Neural progenitor cell (in vitro differentiated cells): ENCODE data around the gene HSPB1. TPM values are rescaled to one million over a fixed set of nuclear protein-coding genes. Genes with fewer than 3 reads are reported as not detected.
"Not testable (repeated sequence)": the region's sequence is repeated elsewhere in the genome, so short reads cannot be mapped to it uniquely, and the experiment has no call there.

ENCODE experiments used
- DNase-seq: peaks from one replicate; pipeline ENCODE4 v3.0.0-alpha.2; 2016; ENCODE audit warnings: low spot score
- H2AFZ ChIP-seq: fragments of 200-600 bp; sonication (generic); replicated peaks from 2 replicates; pipeline ENCODE4 v1.6.1; 2016; ENCODE audit warnings: antibody characterized with exemption
- H3F3A ChIP-seq: fragments of 200-600 bp; sonication (generic); 2 replicates; pipeline ENCODE4 v1.6.1; 2016; ENCODE audit warnings: antibody characterized with exemption, low read depth
- H3K27ac ChIP-seq: fragments of 200-600 bp; sonication (generic); 2 replicates; pipeline ENCODE4 v1.5.1; 2016; ENCODE audit warnings: mild to moderate bottlenecking
- H3K27me3 ChIP-seq: fragments of 200-600 bp; sonication (generic); 2 replicates; pipeline ENCODE4 v1.6.1; 2016; ENCODE audit warnings: mild to moderate bottlenecking, moderate library complexity
- H3K36me3 ChIP-seq: fragments of 200-600 bp; sonication (generic); 2 replicates; pipeline ENCODE4 v1.5.1; 2016
- H3K4me1 ChIP-seq: fragments of 200-600 bp; sonication (generic); 2 replicates; pipeline ENCODE4 v1.6.1; 2016; ENCODE audit warnings: mixed run types
- H3K4me2 ChIP-seq: fragments of 200-600 bp; sonication (generic); 2 replicates; pipeline ENCODE4 v1.6.1; 2016
- H3K4me3 ChIP-seq: fragments of 200-600 bp; sonication (generic); 2 replicates; pipeline ENCODE4 v1.5.1; 2016
- H3K79me2 ChIP-seq: fragments of 200-600 bp; sonication (generic); 2 replicates; pipeline ENCODE4 v1.6.1; 2016; ENCODE audit warnings: low read depth
- H3K9ac ChIP-seq: fragments of 200-600 bp; sonication (generic); 2 replicates; pipeline ENCODE4 v1.6.1; 2016
- H3K9me3 ChIP-seq: fragments of 200-600 bp; sonication (generic); 2 replicates; pipeline ENCODE4 v1.5.1; 2016; ENCODE audit warnings: low read depth
- H4K20me1 ChIP-seq: fragments of 200-600 bp; sonication (generic); 2 replicates; pipeline ENCODE4 v1.6.1; 2016; ENCODE audit warnings: low read depth
- H3K27ac Mint-ChIP-seq: 3 replicates; pipeline ENCODE4 v1.8.0; 2021; ENCODE audit warnings: mixed read lengths
- H3K27me3 Mint-ChIP-seq: 2 replicates; pipeline ENCODE4 v1.8.0; 2022; ENCODE audit warnings: low read depth, mild to moderate bottlenecking, inconsistent platforms, moderate library complexity, mixed read lengths; ENCODE audit not compliant: insufficient read depth
- H3K36me3 Mint-ChIP-seq: 3 replicates; pipeline ENCODE4 v1.8.0; 2021; ENCODE audit warnings: mixed read lengths
- H3K4me1 Mint-ChIP-seq: 3 replicates; pipeline ENCODE4 v1.8.0; 2021; ENCODE audit warnings: mixed read lengths
- H3K4me3 Mint-ChIP-seq: 3 replicates; pipeline ENCODE4 v1.8.0; 2021; ENCODE audit warnings: mild to moderate bottlenecking, moderate library complexity, mixed read lengths
- H3K9me3 Mint-ChIP-seq: 3 replicates; pipeline ENCODE4 v1.8.0; 2020; ENCODE audit warnings: mixed read lengths
- EZH2 ChIP-seq: fragments of 200-600 bp; sonication (generic); IDR thresholded peaks from 2 replicates; pipeline ENCODE4 v1.6.1; 2017; ENCODE audit warnings: antibody characterized with exemption, mild to moderate bottlenecking, moderate library complexity
- EZH2phosphoT487 ChIP-seq: fragments of 200-600 bp; sonication (generic); IDR thresholded peaks from 2 replicates; pipeline ENCODE4 v1.6.1; 2017; ENCODE audit warnings: antibody characterized with exemption
- total RNA-seq: library from RNA; depleted of rRNA; stranded (reverse); fragments of >200 nt; gene quantifications from 2 replicates; pipeline ENCODE4 v1.2.3, GENCODE V29; 2015; ENCODE audit warnings: low replicate concordance
- TF ChIP-seq, protein P1 (sequence below): fragments of 200-600 bp; sonication (generic); IDR thresholded peaks from 2 replicates; pipeline ENCODE4 v1.5.1; 2017; ENCODE audit warnings: antibody characterized with exemption, mild to moderate bottlenecking

The HSPB1 gene
- total RNA-seq, 1 donor from 2014 or later, result 9.7 TPM

DNA sequence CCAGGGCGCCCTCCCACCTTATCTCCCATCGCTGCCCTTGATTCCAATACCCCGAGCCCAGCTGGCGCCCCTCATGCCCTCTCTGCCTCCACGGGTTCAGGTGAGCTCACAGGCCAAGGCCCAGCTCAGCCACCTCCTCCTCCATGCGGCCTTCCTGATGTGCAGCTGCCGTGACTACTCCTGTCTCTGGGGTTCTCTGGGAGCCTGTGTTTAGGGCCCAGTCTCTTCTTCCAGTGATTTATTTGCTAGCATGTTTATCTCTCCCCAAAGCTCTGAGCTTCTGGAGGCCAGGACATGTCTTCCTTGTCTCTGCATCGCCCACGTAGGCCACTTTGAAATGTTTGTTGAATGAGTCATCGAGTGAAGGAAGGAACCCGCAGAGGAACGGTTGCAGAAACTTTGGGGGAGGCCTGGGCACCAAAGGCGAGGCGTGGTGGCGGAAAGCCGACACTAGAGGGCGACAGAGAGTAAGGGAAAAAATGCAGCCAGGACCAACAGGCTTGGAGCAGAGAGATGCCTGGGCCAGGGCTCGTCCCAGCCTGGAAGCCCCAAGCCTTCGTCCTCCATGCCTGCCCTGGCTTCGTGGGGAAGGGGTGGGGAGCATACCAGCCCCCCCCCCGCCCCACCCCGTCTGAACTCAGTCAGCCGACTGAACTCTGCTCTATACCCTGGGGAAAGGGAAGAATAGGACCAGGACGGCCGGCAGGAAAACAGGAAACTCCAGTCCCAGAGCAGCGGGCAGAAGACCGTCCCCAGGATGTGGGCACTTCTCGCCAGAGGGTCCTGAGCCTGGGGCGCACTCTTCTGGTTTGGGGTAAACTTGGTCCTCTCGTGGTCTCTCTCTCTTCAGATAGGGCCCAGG, 10.9 kb upstream of the HSPB1 start:
- H4K20me1 ChIP-seq, result no peaks in the 10 kb centered on the region
- Mint-ChIP-seq H3K9me3 (no peaks in the 10 kb centered on the region), H3K36me3 (no peaks in the 10 kb centered on the region), H3K27me3 (peaks cover 8% of the 10 kb centered on the region), H3K4me3 (peak overlapping the region; percentile 69), H3K4me1 (peaks cover 29% of the 10 kb centered on the region), H3K27ac (peak overlapping the region; percentile 90)
- no peaks in the 10 kb centered on the region for H3K4me1 ChIP-seq
- H3K9ac ChIP-seq, result no peak overlapping the region
- peak overlapping the region; percentile 87 for H2AFZ ChIP-seq
- H3K4me3 ChIP-seq, result no peak overlapping the region
- no peak overlapping the region for H3K4me2 ChIP-seq
- H3K27ac ChIP-seq, result no peak overlapping the region
- H3F3A ChIP-seq, result peaks cover 6% of the 10 kb centered on the region
- H3K27me3 ChIP-seq, result no peaks in the 10 kb centered on the region
- no peaks in the 10 kb centered on the region for H3K36me3 ChIP-seq
- TF ChIP-seq, protein P1, sequence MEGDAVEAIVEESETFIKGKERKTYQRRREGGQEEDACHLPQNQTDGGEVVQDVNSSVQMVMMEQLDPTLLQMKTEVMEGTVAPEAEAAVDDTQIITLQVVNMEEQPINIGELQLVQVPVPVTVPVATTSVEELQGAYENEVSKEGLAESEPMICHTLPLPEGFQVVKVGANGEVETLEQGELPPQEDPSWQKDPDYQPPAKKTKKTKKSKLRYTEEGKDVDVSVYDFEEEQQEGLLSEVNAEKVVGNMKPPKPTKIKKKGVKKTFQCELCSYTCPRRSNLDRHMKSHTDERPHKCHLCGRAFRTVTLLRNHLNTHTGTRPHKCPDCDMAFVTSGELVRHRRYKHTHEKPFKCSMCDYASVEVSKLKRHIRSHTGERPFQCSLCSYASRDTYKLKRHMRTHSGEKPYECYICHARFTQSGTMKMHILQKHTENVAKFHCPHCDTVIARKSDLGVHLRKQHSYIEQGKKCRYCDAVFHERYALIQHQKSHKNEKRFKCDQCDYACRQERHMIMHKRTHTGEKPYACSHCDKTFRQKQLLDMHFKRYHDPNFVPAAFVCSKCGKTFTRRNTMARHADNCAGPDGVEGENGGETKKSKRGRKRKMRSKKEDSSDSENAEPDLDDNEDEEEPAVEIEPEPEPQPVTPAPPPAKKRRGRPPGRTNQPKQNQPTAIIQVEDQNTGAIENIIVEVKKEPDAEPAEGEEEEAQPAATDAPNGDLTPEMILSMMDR, result peak; percentile 96
- TF ChIP-seq EZH2phosphoT487 (no peak), EZH2 (no peak)
- no peaks in the 10 kb centered on the region for H3K9me3 ChIP-seq
- H3K79me2 ChIP-seq, result no peaks in the 10 kb centered on the region
- peak; percentile 85 for DNase-seq

DNA sequence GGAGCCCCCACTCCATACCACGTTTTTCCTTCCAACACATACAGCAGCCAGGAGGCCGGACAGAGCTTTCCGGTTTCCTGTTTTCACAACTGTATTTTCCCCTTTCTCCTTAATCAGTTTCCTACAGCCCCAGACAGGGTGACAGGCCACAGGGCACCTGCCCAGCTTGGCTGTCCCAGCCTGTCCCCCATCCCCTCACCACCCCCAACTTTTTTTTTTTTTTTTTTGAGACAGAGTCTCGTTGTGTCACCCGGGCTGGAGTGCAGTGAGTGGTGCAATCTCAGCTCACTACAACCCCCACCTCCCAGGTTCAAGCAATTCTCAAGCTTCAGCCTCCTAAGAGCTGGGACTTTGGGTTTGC, 10.3 kb upstream of the HSPB1 start:
- no peak for DNase-seq
- Histone ChIP-seq H3K4me3 (no peak overlapping the region), H3K27ac (no peak overlapping the region), H3K36me3 (no peaks in the 10 kb centered on the region), H3K79me2 (no peaks in the 10 kb centered on the region), H3K9me3 (no peaks in the 10 kb centered on the region), H3F3A (peaks cover 6% of the 10 kb centered on the region), H3K9ac (no peak overlapping the region), H3K27me3 (no peaks in the 10 kb centered on the region), H3K4me1 (no peaks in the 10 kb centered on the region), H4K20me1 (no peaks in the 10 kb centered on the region), H2AFZ (peak overlapping the region; percentile 87), H3K4me2 (no peak overlapping the region)
- no peak for TF ChIP-seq EZH2phosphoT487
- TF ChIP-seq EZH2, result no peak
- TF ChIP-seq, protein P1, result no peak
- Mint-ChIP-seq H3K27me3 (peaks cover 8% of the 10 kb centered on the region), H3K27ac (peak overlapping the region; percentile 78), H3K4me1 (peaks cover 29% of the 10 kb centered on the region), H3K9me3 (no peaks in the 10 kb centered on the region), H3K4me3 (peak overlapping the region; percentile 59), H3K36me3 (no peaks in the 10 kb centered on the region)

DNA sequence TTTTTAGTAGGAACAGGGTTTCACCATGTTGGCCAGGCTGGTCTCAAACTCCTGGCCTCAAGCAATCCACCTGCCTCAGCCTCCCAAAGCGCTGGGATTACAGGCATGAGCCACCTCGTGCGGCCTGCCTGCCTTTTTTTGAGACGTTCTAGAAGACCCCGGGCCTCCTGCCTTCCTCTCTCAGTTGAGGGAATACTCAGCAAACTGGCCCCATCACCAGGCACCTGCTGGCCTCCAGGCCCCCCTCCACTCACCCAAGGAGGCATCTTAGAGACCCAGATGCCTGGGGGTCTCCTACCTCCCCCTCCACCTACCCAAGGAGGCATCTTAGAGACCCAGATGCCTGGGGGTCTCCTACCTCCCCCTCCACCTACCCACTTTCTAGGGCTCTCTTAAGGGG, 9.6 kb upstream of the HSPB1 start:
- H3K4me1 Mint-ChIP-seq, result peaks cover 29% of the 10 kb centered on the region
- H3K27ac ChIP-seq, H3K79me2 ChIP-seq, H3K4me3 ChIP-seq, H3K9me3 Mint-ChIP-seq, H3K4me2 ChIP-seq, H3K27ac Mint-ChIP-seq, DNase-seq, H3K4me3 Mint-ChIP-seq, H3K4me1 ChIP-seq, H2AFZ ChIP-seq, H3K36me3 Mint-ChIP-seq, H3K27me3 Mint-ChIP-seq, H3K9ac ChIP-seq, H3F3A ChIP-seq, H3K27me3 ChIP-seq, H4K20me1 ChIP-seq, H3K36me3 ChIP-seq, H3K9me3 ChIP-seq: not testable (repeated sequence)

DNA sequence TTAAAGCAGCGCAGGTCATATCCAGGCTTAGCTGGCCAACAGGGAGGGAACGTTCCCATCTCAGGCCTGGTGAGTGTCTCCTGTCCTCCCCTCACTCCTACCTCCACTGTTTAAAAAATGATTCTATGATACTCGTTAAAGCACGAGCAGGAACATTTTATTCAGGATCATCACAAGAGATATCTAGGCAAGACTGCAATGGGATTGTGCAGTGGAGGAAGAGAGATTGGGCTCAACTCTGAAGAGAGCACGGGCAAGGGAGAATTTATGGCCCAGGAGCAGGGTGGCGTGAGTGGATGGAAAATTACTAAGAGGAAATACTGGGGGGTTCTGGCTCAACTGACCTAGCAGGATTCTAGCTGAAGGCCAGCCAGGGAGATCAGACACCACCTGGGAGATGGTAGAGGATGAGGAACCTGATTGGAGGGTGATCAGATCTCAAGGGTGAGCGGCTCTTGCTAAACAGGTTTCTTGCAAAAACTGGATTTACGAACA, 9.0 kb upstream of the HSPB1 start:
- no peak overlapping the region for H2AFZ ChIP-seq
- H3K9ac ChIP-seq, result no peak overlapping the region
- no peaks in the 10 kb centered on the region for H3K9me3 Mint-ChIP-seq
- TF ChIP-seq, protein P1, result no peak
- TF ChIP-seq EZH2 (no peak), EZH2phosphoT487 (no peak)
- H3K36me3 Mint-ChIP-seq, result no peaks in the 10 kb centered on the region
- no peak overlapping the region for H3K27ac ChIP-seq
- H3K36me3 ChIP-seq, result no peaks in the 10 kb centered on the region
- H3F3A ChIP-seq, result peaks cover 6% of the 10 kb centered on the region
- no peaks in the 10 kb centered on the region for H3K79me2 ChIP-seq
- no peaks in the 10 kb centered on the region for H3K27me3 ChIP-seq
- H3K4me1 Mint-ChIP-seq, result peaks cover 29% of the 10 kb centered on the region
- no peaks in the 10 kb centered on the region for H3K4me1 ChIP-seq
- H3K4me2 ChIP-seq, result no peak overlapping the region
- H3K4me3 ChIP-seq, result no peak overlapping the region
- no peak overlapping the region for H3K27ac Mint-ChIP-seq
- H4K20me1 ChIP-seq, result no peaks in the 10 kb centered on the region
- no peak overlapping the region for H3K4me3 Mint-ChIP-seq
- no peak for DNase-seq
- H3K9me3 ChIP-seq, result no peaks in the 10 kb centered on the region
- H3K27me3 Mint-ChIP-seq, result peaks cover 8% of the 10 kb centered on the region
